Activated CD8-positive, alpha-beta memory T cell treated with anti-CD3 and anti-CD28 coated beads, Interleukin-2, amount 50 U/mL, for 4 hours (primary cell): Measurements from ENCODE around the gene COPB2.
"Not testable (repeated sequence)": the region's sequence is repeated elsewhere in the genome, so short reads cannot be mapped to it uniquely, and the experiment has no call there.

Source experiments
- DNase-seq: peaks from one replicate; pipeline ENCODE4 v3.0.0-alpha.2; 2020

The COPB2 gene

GRCh38 chr3:139377378-139377777 is 12.1 kb downstream of the COPB2 start:
- no peak for DNase-seq

GRCh38 chr3:139374099-139374498 is 15.3 kb downstream of the COPB2 start:
- no peak for DNase-seq

GRCh38 chr3:139364549-139364948 is 24.9 kb downstream of the COPB2 start:
- no peak for DNase-seq

- DNase-seq, result no peak
Observed at GRCh38 chr3:139361276-139361675, 28.2 kb downstream of the COPB2 start.

GRCh38 chr3:139358841-139359562 is 30.4 kb downstream of the COPB2 start:
- no peak for DNase-seq

GRCh38 chr3:139357899-139358298 is 31.5 kb downstream of the COPB2 start:
- no peak for DNase-seq

GRCh38 chr3:139355891-139356290 is 33.6 kb downstream of the COPB2 start:
- DNase-seq, result no peak

GRCh38 chr3:139355476-139355875 is 34.0 kb downstream of the COPB2 start:
- DNase-seq, result no peak

GRCh38 chr3:139354661-139355060 is 34.8 kb downstream of the COPB2 start:
- no peak for DNase-seq

GRCh38 chr3:139353920-139354556 is 35.4 kb downstream of the COPB2 start:
- DNase-seq, result no peak

GRCh38 chr3:139346771-139347170 is 42.7 kb downstream of the COPB2 start:
- DNase-seq, result no peak

- peak; percentile 74 for DNase-seq
Observed at GRCh38 chr3:139343895-139344856, 45.3 kb downstream of the COPB2 start, which contains the start of gene MRPS22. MRPS22 (plus strand) TSS chr3:139344020; CDS start chr3:139344027, 7 bp downstream.

- no peak for DNase-seq
Observed at GRCh38 chr3:139342054-139342453, 47.4 kb downstream of the COPB2 start.

GRCh38 chr3:139340784-139341183 is 48.7 kb downstream of the COPB2 start:
- DNase-seq, result no peak

GRCh38 chr3:139339219-139339906 is 50.1 kb downstream of the COPB2 start:
- no peak for DNase-seq

- no peak for DNase-seq
Observed at GRCh38 chr3:139338405-139338804, 51.0 kb downstream of the COPB2 start.

- not testable (repeated sequence) for DNase-seq
Observed at GRCh38 chr3:139334675-139335074, 54.8 kb downstream of the COPB2 start.

GRCh38 chr3:139332092-139332491 is 57.4 kb downstream of the COPB2 start:
- DNase-seq, result no peak

GRCh38 chr3:139329364-139329850 is 60.0 kb downstream of the COPB2 start:
- DNase-seq, result peak; percentile 83

- no peak for DNase-seq
Observed at GRCh38 chr3:139328356-139328755, 61.1 kb downstream of the COPB2 start.

- DNase-seq, result no peak
Observed at GRCh38 chr3:139327861-139328260, 61.6 kb downstream of the COPB2 start.

- no peak for DNase-seq
Observed at GRCh38 chr3:139327231-139327630, 62.2 kb downstream of the COPB2 start.

- DNase-seq, result no peak
Observed at GRCh38 chr3:139326707-139327106, 62.7 kb downstream of the COPB2 start.
